ENCODE data around the gene OTOG. TPM values are rescaled to one million over a fixed set of nuclear protein-coding genes. Genes with fewer than 3 reads are reported as not detected.

Gene OTOG
- total RNA-seq, 1 experiment from 2014 or later = 0.35 TPM

DNA sequence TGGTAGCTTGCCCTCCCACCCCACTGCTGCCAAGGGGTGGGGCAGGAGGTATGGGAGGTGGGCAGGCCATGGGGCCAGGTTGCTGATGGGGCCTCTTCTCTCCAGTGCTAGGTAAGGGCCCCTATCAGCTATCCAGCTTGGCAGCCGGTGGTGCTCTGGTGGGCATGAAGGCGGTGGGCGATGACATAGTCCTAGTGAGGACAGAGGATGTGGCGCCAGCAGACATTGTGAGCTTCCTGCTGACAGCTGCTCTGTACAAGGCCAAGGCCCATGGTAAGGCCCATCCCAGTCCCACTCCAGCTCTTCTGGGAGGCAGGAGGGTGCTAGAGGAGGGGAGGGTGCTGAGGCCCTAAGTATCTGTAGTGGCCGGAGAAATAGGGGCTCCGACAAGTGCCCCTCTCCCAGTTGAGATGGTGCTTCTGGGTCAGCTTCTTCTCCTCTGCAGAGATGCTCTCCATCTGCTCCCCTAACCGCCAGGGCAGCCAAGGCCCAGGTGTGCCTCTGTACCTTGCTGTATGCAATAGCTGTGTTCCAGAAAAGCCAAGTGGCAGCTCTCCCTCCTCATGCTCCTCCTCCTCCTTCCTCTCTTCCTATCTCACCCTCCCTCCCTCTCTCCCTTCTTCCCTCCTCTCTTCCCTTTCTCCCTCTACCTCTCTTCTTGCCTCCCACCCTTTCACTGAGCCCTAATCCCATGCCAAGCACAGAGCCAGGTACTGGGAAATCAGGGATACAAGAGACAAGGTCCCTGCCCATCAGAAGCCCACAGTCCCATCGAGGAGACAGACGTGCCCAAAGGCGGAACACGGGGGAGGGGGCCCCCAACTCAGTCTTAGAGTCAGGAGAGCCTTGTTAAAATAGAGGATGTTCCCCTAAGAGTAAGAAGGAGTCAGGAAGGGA lies 55.3 kb downstream of the OTOG start:
- TF ChIP-seq, protein P1, sequence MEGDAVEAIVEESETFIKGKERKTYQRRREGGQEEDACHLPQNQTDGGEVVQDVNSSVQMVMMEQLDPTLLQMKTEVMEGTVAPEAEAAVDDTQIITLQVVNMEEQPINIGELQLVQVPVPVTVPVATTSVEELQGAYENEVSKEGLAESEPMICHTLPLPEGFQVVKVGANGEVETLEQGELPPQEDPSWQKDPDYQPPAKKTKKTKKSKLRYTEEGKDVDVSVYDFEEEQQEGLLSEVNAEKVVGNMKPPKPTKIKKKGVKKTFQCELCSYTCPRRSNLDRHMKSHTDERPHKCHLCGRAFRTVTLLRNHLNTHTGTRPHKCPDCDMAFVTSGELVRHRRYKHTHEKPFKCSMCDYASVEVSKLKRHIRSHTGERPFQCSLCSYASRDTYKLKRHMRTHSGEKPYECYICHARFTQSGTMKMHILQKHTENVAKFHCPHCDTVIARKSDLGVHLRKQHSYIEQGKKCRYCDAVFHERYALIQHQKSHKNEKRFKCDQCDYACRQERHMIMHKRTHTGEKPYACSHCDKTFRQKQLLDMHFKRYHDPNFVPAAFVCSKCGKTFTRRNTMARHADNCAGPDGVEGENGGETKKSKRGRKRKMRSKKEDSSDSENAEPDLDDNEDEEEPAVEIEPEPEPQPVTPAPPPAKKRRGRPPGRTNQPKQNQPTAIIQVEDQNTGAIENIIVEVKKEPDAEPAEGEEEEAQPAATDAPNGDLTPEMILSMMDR (conservative IDR thresholded peaks at IDR 0.05) = no peak
- Mint-ChIP-seq H3K36me3 (ENCODE audit: insufficient read depth in 1 of 3, low read depth in 3 of 3) (no peaks in the 10 kb centered on the region), H3K4me1 (peaks cover 12 to 29% of the 10 kb centered on the region in 2 experiments), H3K4me3 (no peak overlapping the region), H3K27ac (no peak overlapping the region; a peak in 1 of 7 replicates), H3K9me3 (no peaks in the 10 kb centered on the region), H3K27me3 (ENCODE audit: low read depth) (peaks cover 33% of the 10 kb centered on the region)
- Histone ChIP-seq H3K18ac (ENCODE audit: insufficient read length, low read depth, low read length) (no peak overlapping the region), H3K4me2 (ENCODE audit: insufficient read depth, insufficient read length, low read length) (no peak overlapping the region), H2BK20ac (ENCODE audit: low read depth, low read length, poor library complexity, severe bottlenecking) (no peak overlapping the region), H2BK5ac (ENCODE audit: insufficient read length, low read length) (no peak overlapping the region), H3K14ac (ENCODE audit: insufficient read depth, low read length) (no peak overlapping the region; the same call in 1 of the 2 replicates), H3K27me3 (ENCODE audit: insufficient read depth, low read length) (no peaks in the 10 kb centered on the region), H4K20me1 (ENCODE audit: control insufficient read depth, insufficient read depth, insufficient read length) (peaks cover 2% of the 10 kb centered on the region), H2BK12ac (ENCODE audit: insufficient read length, low read depth, low read length) (no peak overlapping the region), H3K79me1 (ENCODE audit: insufficient read depth, low read depth, low read length, poor library complexity, severe bottlenecking) (no peaks in the 10 kb centered on the region), H3K27ac (ENCODE audit: insufficient read length, low read depth, low read length) (no peak overlapping the region), H3K4me1 (ENCODE audit: insufficient read depth, low read length) (no peaks in the 10 kb centered on the region), H4K5ac (ENCODE audit: insufficient read length, low read depth, low read length) (no peak overlapping the region), H3K56ac (ENCODE audit: insufficient read length, low read depth, low read length) (no peak overlapping the region), H3K79me2 (ENCODE audit: insufficient read depth, low read length) (no peaks in the 10 kb centered on the region), H3K9ac (ENCODE audit: extremely low read depth, insufficient read length, low read length) (no peak overlapping the region), H3K9me3 (ENCODE audit: control insufficient read depth, low read depth, low read length) (no peaks in the 10 kb centered on the region), H3T11ph (ENCODE audit: low read length) (no peak overlapping the region), H2AFZ (ENCODE audit: low read length) (no peak overlapping the region), H2BK120ac (ENCODE audit: low read depth, low read length, poor library complexity, severe bottlenecking) (no peak overlapping the region), H4K91ac (ENCODE audit: insufficient read length, low read depth, low read length) (no peak overlapping the region), H3K4ac (ENCODE audit: low read depth, low read length) (no peak overlapping the region), H2AK5ac (ENCODE audit: insufficient read length, low read length) (no peak overlapping the region), H3K23ac (ENCODE audit: insufficient read length, low read depth, low read length) (no peak overlapping the region), H3K23me2 (ENCODE audit: insufficient read length, low read depth, low read length, poor library complexity, severe bottlenecking) (no peaks in the 10 kb centered on the region), H2BK15ac (ENCODE audit: low read depth, low read length) (no peak overlapping the region), H4K8ac (replicated peaks; ENCODE audit: insufficient read length, low read depth, low read length) (no peak overlapping the region)
- DNase-seq = no peak
- WGBS (ENCODE audit: extremely low coverage, insufficient read length, low lambda C conversion rate) = no CpG with 5 or more reads among the region's 11 CpGs
